Adrenal gland (tissue), 12 donors: ENCODE data around the gene KRTAP20-4. TPM values are rescaled to one million over a fixed set of nuclear protein-coding genes. Genes with fewer than 3 reads are reported as not detected.

Source experiments
- DNase-seq, 7 donors: peaks; one replicate each; pipeline ENCODE4 v3.0.0-alpha.2; 2019 to 2020
- H3K27ac ChIP-seq, 5 donors: fragments of 200-600 bp; sonication (generic) in 4 of 5; 1 replicate in 3 of 5; 2 replicates in 2 of 5; pipeline versions ENCODE4 v1.5.1 to v1.8.0; 2016 to 2020; ENCODE audit warnings: mild to moderate bottlenecking in 1 of 5
- H3K27me3 ChIP-seq: fragments of 200-600 bp; 2 replicates; pipeline ENCODE4 v1.8.0; 2021
- H3K36me3 ChIP-seq, 2 donors: fragments of 200-600 bp; replicated peaks in 1 of 2; 1 replicate in 1 of 2; 2 replicates in 1 of 2; pipeline versions ENCODE4 v1.5.1 to v1.8.0; 2018 to 2022
- H3K4me1 ChIP-seq, 2 donors: fragments of 200-600 bp; replicated peaks in 1 of 2; 1 replicate in 1 of 2; 2 replicates in 1 of 2; pipeline versions ENCODE4 v1.5.1 to v1.8.0; 2018 to 2021
- H3K4me3 ChIP-seq, 4 donors: fragments of 200-600 bp; sonication (generic) in 3 of 4; one replicate each; pipeline ENCODE4 v1.5.1; 2016 to 2018
- H3K9me3 ChIP-seq, 3 donors: fragments of 200-600 bp; sonication (generic) in 1 of 3; replicated peaks in 1 of 3; 1 replicate in 2 of 3; 2 replicates in 1 of 3; pipeline versions ENCODE4 v1.5.1 to v1.8.0; 2016 to 2021
- POLR2A ChIP-seq, 2 donors: fragments of 450-650 bp; IDR thresholded peaks; one replicate each; pipeline ENCODE4 v1.6.1; 2017; ENCODE audit warnings: antibody characterized with exemption in 2 of 2, mild to moderate bottlenecking in 2 of 2, moderate library complexity in 1 of 2
- WGBS, 4 donors: extraction: QIAGEN DNeasy Blood & Tissue Kit in 2 of 4; methylation state at CpG; one replicate each; pipeline versions ENCODE4 v1.1.5 to v1.1.7; 2013 to 2017; 5-methylcytosine and 5-hydroxymethylcytosine counted together
- intact Hi-C, 2 donors: fragments of 100-400 bp; cut with DNase I; formaldehyde crosslinking; loops; one replicate each; pipeline versions ENCODE4 v1.14.1 to v1.15.0; 2022 to 2023
- polyA plus RNA-seq, 3 donors: library from polyadenylated mRNA; stranded (reverse); fragments of 200-250 nt in 2 of 3; fragments of 350-450 nt in 1 of 3; fragmentation: Illumina TruSeq in 1 of 3; extraction: RNeasy Lipid Tissue Mini Kit (QIAGEN cat#74804) in 1 of 3; gene quantifications; one replicate each; pipeline ENCODE4 v1.2.3, GENCODE V29; 2013 to 2014
- total RNA-seq, 9 donors: library from RNA; depleted of rRNA in 4 of 9; stranded (reverse); fragments of >200 nt in 4 of 9; fragments of 120-200 nt in 1 of 9; fragmentation: NEBNext Ultra II Directional in 1 of 9; extraction: Animal tissue kit (Norgen Biotek cat#: 25700) in 1 of 9; gene quantifications; one replicate each; pipeline versions ENCODE4 v1.1.0 to v1.2.4, GENCODE V29; 2013 to 2023
- TF ChIP-seq, protein P1 (sequence below), 6 experiments: fragments of 450-650 bp in 4 of 6; fragments of 200-600 bp in 2 of 6; sonication (generic) in 1 of 6; IDR thresholded peaks; 1 replicate in 5 of 6; 2 replicates in 1 of 6; pipeline versions ENCODE4 v1.5.1 to v1.8.0; 2016 to 2021; ENCODE audit warnings: antibody characterized with exemption in 6 of 6, mild to moderate bottlenecking in 2 of 6, moderate library complexity in 1 of 6
- donor health status: healthy with polysubstance abuse.
- donor health status: Bipolar disorder and iron deficiency.
- donor health status: DM: yes; HTN: yes; CAD: no.
- donor health status: DM: no; HTN: no; CAD: no.
- donor health status: DM: no; HTN: no; CAD: no.
- donor health status: DM: yes; HTN: yes; CAD: no.

The KRTAP20-4 gene
- total and polyA plus RNA-seq, 12 donors: not detected

- Histone ChIP-seq H3K9me3 (no peaks in the 10 kb centered on the region), H3K27me3 (no peaks in the 10 kb centered on the region), H3K27ac (no peak overlapping the region), H3K4me3 (no peak overlapping the region), H3K4me1 (no peaks in the 10 kb centered on the region), H3K36me3 (no peaks in the 10 kb centered on the region)
- no peak for DNase-seq
- no peak for TF ChIP-seq POLR2A (IDR thresholded peaks at IDR 0.05)
- TF ChIP-seq, protein P1, sequence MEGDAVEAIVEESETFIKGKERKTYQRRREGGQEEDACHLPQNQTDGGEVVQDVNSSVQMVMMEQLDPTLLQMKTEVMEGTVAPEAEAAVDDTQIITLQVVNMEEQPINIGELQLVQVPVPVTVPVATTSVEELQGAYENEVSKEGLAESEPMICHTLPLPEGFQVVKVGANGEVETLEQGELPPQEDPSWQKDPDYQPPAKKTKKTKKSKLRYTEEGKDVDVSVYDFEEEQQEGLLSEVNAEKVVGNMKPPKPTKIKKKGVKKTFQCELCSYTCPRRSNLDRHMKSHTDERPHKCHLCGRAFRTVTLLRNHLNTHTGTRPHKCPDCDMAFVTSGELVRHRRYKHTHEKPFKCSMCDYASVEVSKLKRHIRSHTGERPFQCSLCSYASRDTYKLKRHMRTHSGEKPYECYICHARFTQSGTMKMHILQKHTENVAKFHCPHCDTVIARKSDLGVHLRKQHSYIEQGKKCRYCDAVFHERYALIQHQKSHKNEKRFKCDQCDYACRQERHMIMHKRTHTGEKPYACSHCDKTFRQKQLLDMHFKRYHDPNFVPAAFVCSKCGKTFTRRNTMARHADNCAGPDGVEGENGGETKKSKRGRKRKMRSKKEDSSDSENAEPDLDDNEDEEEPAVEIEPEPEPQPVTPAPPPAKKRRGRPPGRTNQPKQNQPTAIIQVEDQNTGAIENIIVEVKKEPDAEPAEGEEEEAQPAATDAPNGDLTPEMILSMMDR (IDR thresholded peaks at IDR 0.05): no peak
- intact Hi-C loops: no loop called here
These were observed 5.2 kb upstream of the KRTAP20-4 start for GRCh38 chr21:30615199-30615598.

DNA sequence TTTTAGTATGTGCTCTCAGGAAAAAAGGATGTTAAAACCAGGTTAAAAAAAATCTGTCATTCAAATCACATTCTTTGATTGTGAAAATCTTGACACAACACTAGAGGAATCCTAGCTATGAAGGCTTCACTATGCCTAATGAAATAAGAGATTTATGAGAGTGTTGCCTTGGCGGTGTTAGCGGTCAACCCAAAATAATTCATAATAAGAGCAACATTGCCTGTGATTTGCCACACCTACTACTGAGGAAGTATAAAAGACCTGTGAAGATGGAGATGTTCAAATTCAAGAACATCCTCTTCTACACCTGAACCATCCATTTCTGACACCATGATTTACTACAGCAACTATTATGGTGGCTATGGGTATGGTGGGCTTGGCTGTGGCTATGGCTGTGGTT, 4.3 kb upstream of the KRTAP20-4 start, which contains the start of gene KRTAP20-1:
Gene KRTAP20-1 (plus strand): TSS at position 301 of the 400 bp plus-strand sequence. CDS start 30 bp downstream, at position 331.
- H3K9me3 ChIP-seq: no peaks in the 10 kb centered on the region
- intact Hi-C loops: no loop called here
- H3K36me3 ChIP-seq: no peaks in the 10 kb centered on the region
- no peaks in the 10 kb centered on the region for H3K27me3 ChIP-seq
- no peak for TF ChIP-seq POLR2A (IDR thresholded peaks at IDR 0.05)
- H3K4me3 ChIP-seq: no peak within 1 kb of the TSS
- 79 to 93% (median 91%) methylated on average over 2 of the region's 2 CpGs for WGBS, 4 donors
- DNase-seq: no peak
- H3K27ac ChIP-seq: no peak within 1 kb of the TSS
- H3K4me1 ChIP-seq: no peaks in the 10 kb centered on the region

GRCh38 chr21:30620080-30620479, 347 bp upstream of the KRTAP20-4 start:
- H3K27ac ChIP-seq: no peak overlapping the region
- no peaks in the 10 kb centered on the region for H3K36me3 ChIP-seq
- TF ChIP-seq, protein P1 (IDR thresholded peaks at IDR 0.05): no peak
- no peak for TF ChIP-seq POLR2A (IDR thresholded peaks at IDR 0.05)
- no peaks in the 10 kb centered on the region for H3K4me1 ChIP-seq
- DNase-seq: no peak
- H3K4me3 ChIP-seq: no peak overlapping the region
- H3K27me3 ChIP-seq: no peaks in the 10 kb centered on the region
- H3K9me3 ChIP-seq: no peaks in the 10 kb centered on the region
- intact Hi-C loops: no loop called here

GRCh38 chr21:30623362-30623761, 2.9 kb downstream of the KRTAP20-4 start:
- TF ChIP-seq POLR2A (IDR thresholded peaks at IDR 0.05): no peak
- TF ChIP-seq, protein P1 (IDR thresholded peaks at IDR 0.05): no peak
- WGBS, 4 donors: 63 to 89% (median 78%) methylated on average over 3 of the region's 3 CpGs
- H3K4me3 ChIP-seq: no peak overlapping the region
- intact Hi-C loops: no loop called here
- no peaks in the 10 kb centered on the region for H3K9me3 ChIP-seq
- no peaks in the 10 kb centered on the region for H3K36me3 ChIP-seq
- H3K27ac ChIP-seq: no peak overlapping the region
- H3K4me1 ChIP-seq: no peaks in the 10 kb centered on the region
- DNase-seq: no peak
- no peaks in the 10 kb centered on the region for H3K27me3 ChIP-seq

GRCh38 chr21:30625449-30626165, 5.2 kb downstream of the KRTAP20-4 start:
- H3K27ac ChIP-seq: no peak overlapping the region
- no peak overlapping the region for H3K4me3 ChIP-seq

More at GRCh38 chr21:30625449-30626165, 5.2 kb downstream of the KRTAP20-4 start:
- DNase-seq: no peak
- no peaks in the 10 kb centered on the region for H3K9me3 ChIP-seq
- WGBS, 4 donors: 66 to 89% (median 71%) methylated on average over 4 of the region's 4 CpGs
- intact Hi-C loops: no loop called here
- TF ChIP-seq POLR2A (IDR thresholded peaks at IDR 0.05): no peak
- TF ChIP-seq, protein P1 (IDR thresholded peaks at IDR 0.05): no peak
- H3K27me3 ChIP-seq: no peaks in the 10 kb centered on the region
- no peaks in the 10 kb centered on the region for H3K4me1 ChIP-seq
- H3K36me3 ChIP-seq: no peaks in the 10 kb centered on the region
